RKO (cell line): ENCODE measurements around the gene SHISA2.

Experiments
- DNase-seq: peaks from one replicate; pipeline ENCODE4 v3.0.0-alpha.2; 2016; ENCODE audit warnings: low spot score

The SHISA2 gene

GRCh38 chr13:26048741-26049140 lies 3.1 kb downstream of the SHISA2 start:
- DNase-seq = no peak

- DNase-seq = no peak
Observed at GRCh38 chr13:26047040-26047439, 4.8 kb downstream of the SHISA2 start.

GRCh38 chr13:26046639-26047038 lies 5.2 kb downstream of the SHISA2 start:
- DNase-seq = no peak

GRCh38 chr13:26045142-26045541 lies 6.7 kb downstream of the SHISA2 start:
- DNase-seq = no peak

- DNase-seq = no peak
Observed at GRCh38 chr13:26042785-26043184, 9.0 kb downstream of the SHISA2 start.

- no peak for DNase-seq
Observed at GRCh38 chr13:26041444-26041843, 10.4 kb downstream of the SHISA2 start.

- DNase-seq = no peak
Observed at GRCh38 chr13:26038931-26039475, 12.8 kb downstream of the SHISA2 start.

GRCh38 chr13:26037302-26037701 lies 14.5 kb downstream of the SHISA2 start:
- DNase-seq = peak; percentile 1

- DNase-seq = no peak
Observed at GRCh38 chr13:26036383-26036782, 15.4 kb downstream of the SHISA2 start.

GRCh38 chr13:26034018-26034417 lies 17.8 kb downstream of the SHISA2 start:
- no peak for DNase-seq

GRCh38 chr13:26030331-26030730 lies 21.5 kb downstream of the SHISA2 start:
- DNase-seq = no peak

GRCh38 chr13:26029581-26030136 lies 22.2 kb downstream of the SHISA2 start:
- no peak for DNase-seq

- no peak for DNase-seq
Observed at GRCh38 chr13:26026211-26026610, 25.6 kb downstream of the SHISA2 start.

GRCh38 chr13:26025771-26026170 lies 26.0 kb downstream of the SHISA2 start:
- no peak for DNase-seq

GRCh38 chr13:26025196-26025595 lies 26.6 kb downstream of the SHISA2 start:
- DNase-seq = no peak

- no peak for DNase-seq
Observed at GRCh38 chr13:26024558-26024957, 27.3 kb downstream of the SHISA2 start.

- DNase-seq = peak; percentile 22
Observed at GRCh38 chr13:26022538-26023292, 29.1 kb downstream of the SHISA2 start.

- no peak for DNase-seq
Observed at GRCh38 chr13:26021956-26022355, 29.9 kb downstream of the SHISA2 start.

GRCh38 chr13:26021516-26021915 lies 30.3 kb downstream of the SHISA2 start:
- no peak for DNase-seq

GRCh38 chr13:26020891-26021290 lies 30.9 kb downstream of the SHISA2 start:
- no peak for DNase-seq

- DNase-seq = no peak
Observed at GRCh38 chr13:26019881-26020870, 31.6 kb downstream of the SHISA2 start.

GRCh38 chr13:26019251-26019650 lies 32.6 kb downstream of the SHISA2 start:
- DNase-seq = no peak
